ENCODE results near the gene TTC28.

- TF ChIP-seq, protein P1, sequence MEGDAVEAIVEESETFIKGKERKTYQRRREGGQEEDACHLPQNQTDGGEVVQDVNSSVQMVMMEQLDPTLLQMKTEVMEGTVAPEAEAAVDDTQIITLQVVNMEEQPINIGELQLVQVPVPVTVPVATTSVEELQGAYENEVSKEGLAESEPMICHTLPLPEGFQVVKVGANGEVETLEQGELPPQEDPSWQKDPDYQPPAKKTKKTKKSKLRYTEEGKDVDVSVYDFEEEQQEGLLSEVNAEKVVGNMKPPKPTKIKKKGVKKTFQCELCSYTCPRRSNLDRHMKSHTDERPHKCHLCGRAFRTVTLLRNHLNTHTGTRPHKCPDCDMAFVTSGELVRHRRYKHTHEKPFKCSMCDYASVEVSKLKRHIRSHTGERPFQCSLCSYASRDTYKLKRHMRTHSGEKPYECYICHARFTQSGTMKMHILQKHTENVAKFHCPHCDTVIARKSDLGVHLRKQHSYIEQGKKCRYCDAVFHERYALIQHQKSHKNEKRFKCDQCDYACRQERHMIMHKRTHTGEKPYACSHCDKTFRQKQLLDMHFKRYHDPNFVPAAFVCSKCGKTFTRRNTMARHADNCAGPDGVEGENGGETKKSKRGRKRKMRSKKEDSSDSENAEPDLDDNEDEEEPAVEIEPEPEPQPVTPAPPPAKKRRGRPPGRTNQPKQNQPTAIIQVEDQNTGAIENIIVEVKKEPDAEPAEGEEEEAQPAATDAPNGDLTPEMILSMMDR (IDR thresholded peaks at IDR 0.05 in 2 of 3, conservative IDR thresholded peaks at IDR 0.05 in 1 of 3; ENCODE audit: borderline replicate concordance in 1 of 3, insufficient read depth in 1 of 3, low read depth in 2 of 3, low read length in 2 of 3) = no peak
- TF ChIP-seq POLR2A (IDR thresholded peaks at IDR 0.05; ENCODE audit: borderline replicate concordance, extremely low read depth, insufficient read depth, insufficient read length) = no peak
- TF ChIP-seq EGR1 (IDR thresholded peaks at IDR 0.05; ENCODE audit: low read depth) = no peak
- no peak for TF ChIP-seq RAD21 (IDR thresholded peaks at IDR 0.05; ENCODE audit: low read depth)
- no peak for TF ChIP-seq ZNF274 (IDR thresholded peaks at IDR 0.05; ENCODE audit: low read depth, low read length)
- no peak for TF ChIP-seq EZH2phosphoT487 (IDR thresholded peaks at IDR 0.05; ENCODE audit: borderline replicate concordance)
- no peak for TF ChIP-seq REST (IDR thresholded peaks at IDR 0.05; ENCODE audit: low read depth)
- TF ChIP-seq ZFX (IDR thresholded peaks at IDR 0.05) = no peak
- TF ChIP-seq, protein P2, sequence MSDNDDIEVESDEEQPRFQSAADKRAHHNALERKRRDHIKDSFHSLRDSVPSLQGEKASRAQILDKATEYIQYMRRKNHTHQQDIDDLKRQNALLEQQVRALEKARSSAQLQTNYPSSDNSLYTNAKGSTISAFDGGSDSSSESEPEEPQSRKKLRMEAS (IDR thresholded peaks at IDR 0.05) = no peak
- no peak for TF ChIP-seq EZH2 (IDR thresholded peaks at IDR 0.05)
Measured at GRCh38 chr22:28563636-28564035, 116.0 kb downstream of the TTC28 start.
